HepG2 (cell line): ENCODE data around the gene PRKAG1.

ENCODE experiments used
- BCLAF1 ChIP-seq: fragments of 450-650 bp; IDR thresholded peaks from 2 replicates; pipeline ENCODE4 v1.6.1; 2017; ENCODE audit warnings: mild to moderate bottlenecking
- BRCA1 ChIP-seq: sonication (generic); formaldehyde crosslinking; IDR thresholded peaks from 2 replicates; pipeline ENCODE4 v1.4.0; 2020; ENCODE audit warnings: missing genetic modification reagents
- CTCF ChIP-seq: sonication (generic); formaldehyde crosslinking; IDR thresholded peaks from 2 replicates; pipeline ENCODE4 v1.5.0; 2020; ENCODE audit warnings: mild to moderate bottlenecking, missing genetic modification reagents, moderate library complexity
- DNMT3B ChIP-seq: conservative IDR thresholded peaks from 2 replicates; pipeline ENCODE4 v1.6.1; 2016; ENCODE audit warnings: missing biosample characterization, control low read depth
- HOMEZ ChIP-seq: IDR thresholded peaks from 2 replicates; pipeline ENCODE4 v1.6.1; 2016; ENCODE audit warnings: low read depth
- NCOA2 ChIP-seq: sonication (generic); formaldehyde crosslinking; IDR thresholded peaks from 2 replicates; pipeline ENCODE4 v1.8.0; 2022; ENCODE audit warnings: inconsistent platforms
- NFIC ChIP-seq: IDR thresholded peaks from 2 replicates; pipeline ENCODE4 v1.6.1; 2012; ENCODE audit warnings: mild to moderate bottlenecking, low read length, inconsistent platforms
- POLR2A ChIP-seq, 2 experiments: IDR thresholded peaks; 2 replicates each; pipeline ENCODE4 v1.6.1; 2011; ENCODE audit warnings: low read depth in 2 of 2, low read length in 2 of 2, mild to moderate bottlenecking in 1 of 2, moderate library complexity in 1 of 2; ENCODE audit not compliant: insufficient read depth in 1 of 2
- SOX5 ChIP-seq: IDR thresholded peaks from 2 replicates; pipeline ENCODE4 v1.6.1; 2016; ENCODE audit warnings: borderline replicate concordance
- TCF7 ChIP-seq: sonication (generic); IDR thresholded peaks from 2 replicates; pipeline ENCODE4 v1.6.1; 2016; ENCODE audit warnings: antibody characterized with exemption, low read depth

DNA sequence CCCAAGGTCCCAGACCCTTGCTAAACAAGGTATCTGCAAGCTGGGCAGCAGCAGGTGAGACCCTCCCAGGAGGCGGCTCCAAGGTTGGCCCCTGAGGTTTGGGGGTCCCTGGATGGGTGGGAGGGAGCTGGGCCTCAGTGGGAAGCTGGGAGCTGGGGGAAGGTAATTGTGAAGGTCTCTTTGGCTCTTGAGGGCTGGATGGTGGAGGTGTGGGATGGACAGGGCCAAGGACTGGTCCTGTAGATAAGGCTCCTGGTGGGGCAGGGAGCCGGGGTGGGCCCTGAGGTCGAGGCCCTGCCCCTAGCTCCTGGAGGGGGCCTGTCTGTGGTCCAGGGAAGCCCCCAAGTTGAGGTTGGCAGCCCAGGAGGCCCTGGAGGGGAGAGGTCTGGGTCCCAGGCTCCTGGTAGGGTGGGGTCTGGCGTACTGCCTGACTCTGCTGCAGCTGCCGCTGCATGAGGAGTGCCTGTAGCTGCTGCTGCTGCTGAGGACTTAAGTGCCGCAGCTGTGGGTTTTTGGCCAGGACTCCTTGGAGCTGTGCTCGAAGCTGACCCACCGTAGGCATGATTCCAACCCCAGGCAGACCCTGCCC, 13.1 kb upstream of the PRKAG1 start:
- no peak for TF ChIP-seq CTCF
- TF ChIP-seq HOMEZ, result no peak
- no peak for TF ChIP-seq TCF7
- no peak for TF ChIP-seq DNMT3B (CRISPR knock-in tag)
- no peak for TF ChIP-seq NCOA2 (CRISPR knock-in tag)
- TF ChIP-seq POLR2A (IDR thresholded peaks at IDR 0.05; ENCODE audit: insufficient read depth in 1 of 2, low read depth in 2 of 2, low read length in 2 of 2), result no peak
- no peak for TF ChIP-seq NFIC
- no peak for TF ChIP-seq BCLAF1
- TF ChIP-seq BRCA1, result no peak
- no peak for TF ChIP-seq SOX5 (CRISPR knock-in tag)
